ENCODE measurements around the gene FNDC3B. TPM values are rescaled to one million over a fixed set of nuclear protein-coding genes. Genes with fewer than 3 reads are reported as not detected.

The FNDC3B gene
- total RNA-seq, 1 donor from 2014 or later, result 290 TPM

DNA sequence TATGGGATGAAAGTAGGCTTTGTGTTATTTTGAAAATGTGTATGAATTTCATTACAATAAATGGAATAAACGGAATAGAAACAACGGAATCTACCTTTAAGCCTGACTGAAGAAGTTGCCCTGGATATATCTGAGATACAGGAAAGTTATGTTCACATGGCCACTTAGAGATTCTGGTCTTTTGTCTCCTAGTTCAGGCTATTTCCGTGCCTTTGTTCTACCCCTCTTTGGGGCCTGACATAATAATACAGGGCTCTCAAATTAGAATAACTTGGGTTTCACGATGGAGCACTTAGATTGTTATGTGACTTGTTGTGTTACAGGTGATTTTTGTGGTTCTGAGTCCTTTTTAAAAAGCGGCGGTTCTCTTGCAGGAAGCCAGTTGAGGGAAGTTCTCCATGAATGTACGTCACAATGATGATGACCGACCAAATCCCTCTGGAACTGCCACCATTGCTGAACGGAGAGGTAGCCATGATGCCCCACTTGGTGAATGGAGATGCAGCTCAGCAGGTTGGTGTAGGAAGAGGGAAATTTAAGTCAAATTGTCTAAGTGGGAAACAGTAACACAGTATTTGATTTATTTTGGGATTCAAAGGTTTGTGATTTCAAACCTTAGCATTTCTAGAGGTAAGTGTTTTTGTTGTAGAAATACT is 72.8 kb downstream of the FNDC3B start:
- no peaks in the 10 kb centered on the region for H3K9me3 Mint-ChIP-seq (ENCODE audit: low read depth)
- no peak overlapping the region for H3K4me3 Mint-ChIP-seq (ENCODE audit: unreplicated experiment)
- no peak overlapping the region for H3K27ac Mint-ChIP-seq (ENCODE audit: unreplicated experiment)
- DNase-seq (ENCODE audit: low spot score), result no peak
- H3K4me1 Mint-ChIP-seq (ENCODE audit: low read depth), result peaks cover 53% of the 10 kb centered on the region
- TF ChIP-seq, protein P1, sequence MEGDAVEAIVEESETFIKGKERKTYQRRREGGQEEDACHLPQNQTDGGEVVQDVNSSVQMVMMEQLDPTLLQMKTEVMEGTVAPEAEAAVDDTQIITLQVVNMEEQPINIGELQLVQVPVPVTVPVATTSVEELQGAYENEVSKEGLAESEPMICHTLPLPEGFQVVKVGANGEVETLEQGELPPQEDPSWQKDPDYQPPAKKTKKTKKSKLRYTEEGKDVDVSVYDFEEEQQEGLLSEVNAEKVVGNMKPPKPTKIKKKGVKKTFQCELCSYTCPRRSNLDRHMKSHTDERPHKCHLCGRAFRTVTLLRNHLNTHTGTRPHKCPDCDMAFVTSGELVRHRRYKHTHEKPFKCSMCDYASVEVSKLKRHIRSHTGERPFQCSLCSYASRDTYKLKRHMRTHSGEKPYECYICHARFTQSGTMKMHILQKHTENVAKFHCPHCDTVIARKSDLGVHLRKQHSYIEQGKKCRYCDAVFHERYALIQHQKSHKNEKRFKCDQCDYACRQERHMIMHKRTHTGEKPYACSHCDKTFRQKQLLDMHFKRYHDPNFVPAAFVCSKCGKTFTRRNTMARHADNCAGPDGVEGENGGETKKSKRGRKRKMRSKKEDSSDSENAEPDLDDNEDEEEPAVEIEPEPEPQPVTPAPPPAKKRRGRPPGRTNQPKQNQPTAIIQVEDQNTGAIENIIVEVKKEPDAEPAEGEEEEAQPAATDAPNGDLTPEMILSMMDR (IDR thresholded peaks at IDR 0.05), result no peak
- H3K27me3 Mint-ChIP-seq (ENCODE audit: low read depth), result no peaks in the 10 kb centered on the region
- H3K36me3 Mint-ChIP-seq (ENCODE audit: low read depth), result peaks cover 25% of the 10 kb centered on the region

DNA sequence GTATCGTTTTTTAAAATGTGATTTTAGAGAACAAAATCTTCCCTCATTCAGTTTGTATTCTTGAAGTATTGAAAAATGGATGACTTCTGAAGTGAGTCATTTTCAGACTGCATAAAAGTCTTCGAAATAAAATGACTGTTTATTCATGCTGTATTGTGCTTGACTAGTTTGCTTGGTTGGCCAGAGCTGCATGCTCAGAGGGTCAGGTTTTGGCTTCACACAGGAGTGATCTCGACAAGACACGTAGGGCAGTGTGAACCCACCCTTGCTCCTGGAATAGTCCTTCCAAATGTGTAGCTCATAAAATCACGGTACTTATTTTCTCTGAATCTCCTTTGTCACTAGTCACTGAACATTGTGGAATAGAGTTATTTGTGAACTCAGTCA is 73.3 kb downstream of the FNDC3B start:
- H3K9me3 Mint-ChIP-seq (ENCODE audit: low read depth), result no peaks in the 10 kb centered on the region

DNA sequence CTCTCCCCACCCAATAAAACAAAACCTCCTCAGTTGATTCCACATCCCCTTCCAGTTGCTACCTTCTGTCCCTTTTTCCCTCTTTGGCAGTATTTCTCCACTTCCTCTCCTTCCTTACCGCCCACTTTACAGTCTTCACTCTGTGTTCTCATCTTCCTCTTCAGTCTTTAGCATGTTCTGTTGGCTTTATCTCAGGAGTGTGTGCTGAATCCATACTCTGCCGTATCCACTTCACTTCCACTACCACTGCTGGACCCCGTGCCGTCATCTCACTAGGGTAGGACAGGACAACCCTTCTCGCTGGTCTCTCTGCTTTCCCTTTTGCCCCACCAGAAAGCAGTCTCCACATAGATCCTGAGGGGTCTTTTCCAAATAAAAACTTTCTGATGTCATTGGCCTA is 74.3 kb downstream of the FNDC3B start:
- DNase-seq (ENCODE audit: low spot score), result no peak
- TF ChIP-seq, protein P1 (IDR thresholded peaks at IDR 0.05), result no peak
- Mint-ChIP-seq H3K9me3 (ENCODE audit: low read depth) (no peaks in the 10 kb centered on the region), H3K36me3 (ENCODE audit: low read depth) (peaks cover 35% of the 10 kb centered on the region), H3K4me3 (ENCODE audit: unreplicated experiment) (no peak overlapping the region), H3K4me1 (ENCODE audit: low read depth) (peaks cover 46% of the 10 kb centered on the region), H3K27me3 (ENCODE audit: low read depth) (no peaks in the 10 kb centered on the region), H3K27ac (ENCODE audit: unreplicated experiment) (peak overlapping the region; percentile 13)

More for the DNA sequence above, 73.3 kb downstream of the FNDC3B start:
- Mint-ChIP-seq H3K27me3 (ENCODE audit: low read depth) (no peaks in the 10 kb centered on the region), H3K27ac (ENCODE audit: unreplicated experiment) (peak overlapping the region; percentile 77), H3K4me3 (ENCODE audit: unreplicated experiment) (no peak overlapping the region), H3K36me3 (ENCODE audit: low read depth) (peaks cover 26% of the 10 kb centered on the region), H3K4me1 (ENCODE audit: low read depth) (peaks cover 49% of the 10 kb centered on the region)
- TF ChIP-seq, protein P1 (IDR thresholded peaks at IDR 0.05), result no peak
- no peak for DNase-seq (ENCODE audit: low spot score)

DNA sequence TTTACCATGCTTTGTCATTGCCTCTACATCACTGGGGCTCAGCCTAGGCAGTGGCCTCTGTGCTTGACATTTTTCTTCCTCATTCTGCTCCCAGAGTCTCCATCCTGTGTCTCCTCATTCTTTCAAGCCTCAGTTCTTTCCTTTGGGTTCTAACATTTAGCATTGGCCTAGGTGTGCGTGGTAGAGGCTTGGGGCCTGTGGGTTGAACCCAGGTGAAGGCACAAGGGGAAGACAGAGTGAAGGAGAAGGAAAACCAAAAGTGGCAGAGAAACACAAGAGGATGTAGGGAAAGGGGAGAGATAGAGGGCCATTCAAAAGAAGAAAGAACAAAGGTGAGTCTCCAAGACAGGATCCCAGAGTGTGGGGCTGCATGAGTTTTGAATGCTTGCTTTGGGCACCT is 75.7 kb downstream of the FNDC3B start:
- peaks cover 40% of the 10 kb centered on the region for H3K36me3 Mint-ChIP-seq (ENCODE audit: low read depth)
- peak overlapping the region; percentile 13 for H3K27ac Mint-ChIP-seq (ENCODE audit: unreplicated experiment)
- H3K4me3 Mint-ChIP-seq (ENCODE audit: unreplicated experiment), result no peak overlapping the region
- peaks cover 45% of the 10 kb centered on the region for H3K4me1 Mint-ChIP-seq (ENCODE audit: low read depth)
- DNase-seq (ENCODE audit: low spot score), result no peak
- no peaks in the 10 kb centered on the region for H3K27me3 Mint-ChIP-seq (ENCODE audit: low read depth)
- TF ChIP-seq, protein P1 (IDR thresholded peaks at IDR 0.05), result no peak
- no peaks in the 10 kb centered on the region for H3K9me3 Mint-ChIP-seq (ENCODE audit: low read depth)

DNA sequence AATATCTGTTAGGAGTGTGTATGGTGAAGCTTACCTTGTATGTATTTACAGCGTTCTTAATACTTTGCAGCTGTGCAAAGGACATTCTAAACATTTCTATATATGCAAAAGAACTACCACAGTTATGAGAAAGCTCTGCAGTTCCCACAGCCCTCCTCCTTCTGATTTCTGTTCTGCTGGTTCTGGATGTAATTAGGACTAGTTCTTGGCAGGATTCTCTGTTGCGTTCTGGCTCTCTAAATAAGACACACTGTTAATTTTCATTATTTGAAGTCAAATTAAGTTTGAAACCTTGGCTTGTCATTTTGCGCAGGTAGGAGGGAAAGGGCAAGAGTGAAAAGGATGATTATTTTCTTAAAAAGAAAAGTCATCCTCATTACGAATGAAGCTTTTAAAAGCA is 76.4 kb downstream of the FNDC3B start:
- peaks cover 39% of the 10 kb centered on the region for H3K36me3 Mint-ChIP-seq (ENCODE audit: low read depth)
- no peak overlapping the region for H3K27ac Mint-ChIP-seq (ENCODE audit: unreplicated experiment)
- no peaks in the 10 kb centered on the region for H3K27me3 Mint-ChIP-seq (ENCODE audit: low read depth)
- no peak for DNase-seq (ENCODE audit: low spot score)
- H3K4me1 Mint-ChIP-seq (ENCODE audit: low read depth), result peaks cover 45% of the 10 kb centered on the region
- no peak overlapping the region for H3K4me3 Mint-ChIP-seq (ENCODE audit: unreplicated experiment)
- TF ChIP-seq, protein P1 (IDR thresholded peaks at IDR 0.05), result no peak
- no peaks in the 10 kb centered on the region for H3K9me3 Mint-ChIP-seq (ENCODE audit: low read depth)

Measured in chondrocyte (in vitro differentiated cells).